Fibroblast of lung (primary cell): ENCODE measurements around the gene IFNA14. TPM values are rescaled to one million over a fixed set of nuclear protein-coding genes. Genes with fewer than 3 reads are reported as not detected.

Source experiments
- DNase-seq, 2 donors: peaks; one replicate each; pipeline versions ENCODE4 v3.0.0 to v3.0.0-alpha.2; 2010; ENCODE audit warnings: low read depth in 2 of 2
- H2AFZ ChIP-seq: 2 replicates; pipeline ENCODE4 v1.5.1; 2012; ENCODE audit warnings: low read length, control low read depth, inconsistent platforms
- H3K27ac ChIP-seq: 2 replicates; pipeline ENCODE4 v1.5.1; 2011; ENCODE audit warnings: low read length, control low read depth; ENCODE audit not compliant: insufficient read depth
- H3K27me3 ChIP-seq: 2 replicates; pipeline ENCODE4 v1.5.1; 2011; ENCODE audit warnings: mild to moderate bottlenecking, low read length; ENCODE audit not compliant: control insufficient read depth, insufficient read depth
- H3K36me3 ChIP-seq: 2 replicates; pipeline ENCODE4 v1.5.1; 2011; ENCODE audit warnings: low read length; ENCODE audit not compliant: control insufficient read depth, insufficient read depth
- H3K4me1 ChIP-seq: 2 replicates; pipeline ENCODE4 v1.5.1; 2011; ENCODE audit warnings: low read length; ENCODE audit not compliant: control insufficient read depth, insufficient read depth; ENCODE audit errors: extremely low read depth
- H3K4me2 ChIP-seq: 2 replicates; pipeline ENCODE4 v1.5.1; 2011; ENCODE audit warnings: low read length, control low read depth; ENCODE audit not compliant: insufficient read depth; ENCODE audit errors: extremely low read depth
- H3K4me3 ChIP-seq, 4 experiments: fragments of 200-600 bp in 1 of 4; sonication (generic) in 1 of 4; replicated peaks in 1 of 4; 2 replicates each; pipeline ENCODE4 v1.5.1; 2011 to 2016; ENCODE audit warnings: low read length in 4 of 4, low read depth in 3 of 4, mild to moderate bottlenecking in 3 of 4, control low read depth in 2 of 4, inconsistent platforms in 1 of 4, mixed read lengths in 1 of 4; ENCODE audit not compliant: insufficient read depth in 1 of 4; ENCODE audit errors: control extremely low read depth in 1 of 4
- H3K79me2 ChIP-seq: 2 replicates; pipeline ENCODE4 v1.5.1; 2012; ENCODE audit warnings: mild to moderate bottlenecking, low read length, inconsistent platforms; ENCODE audit not compliant: control insufficient read depth, insufficient read depth
- H3K9ac ChIP-seq: 2 replicates; pipeline ENCODE4 v1.5.1; 2011; ENCODE audit warnings: mild to moderate bottlenecking, low read length, control low read depth; ENCODE audit not compliant: insufficient read depth
- H3K9me3 ChIP-seq: 2 replicates; pipeline ENCODE4 v1.5.1; 2012; ENCODE audit warnings: low read depth, low read length; ENCODE audit not compliant: control insufficient read depth, insufficient read depth
- H4K20me1 ChIP-seq: 2 replicates; pipeline ENCODE4 v1.5.1; 2011; ENCODE audit warnings: low read length; ENCODE audit not compliant: control insufficient read depth, insufficient read depth; ENCODE audit errors: extremely low read depth
- CTCF ChIP-seq, 2 donors: IDR thresholded peaks in 1 of 2; conservative IDR thresholded peaks in 1 of 2; 1 replicate in 1 of 2; 2 replicates in 1 of 2; pipeline ENCODE4 v1.5.1; 2011 to 2012; ENCODE audit warnings: low read length in 2 of 2, control low read depth in 1 of 2, inconsistent platforms in 1 of 2, low read depth in 1 of 2, mild to moderate bottlenecking in 1 of 2
- EZH2 ChIP-seq: IDR thresholded peaks from 2 replicates; pipeline ENCODE4 v1.5.1; 2012; ENCODE audit warnings: low read length, control low read depth, mild to moderate bottlenecking; ENCODE audit errors: missing control alignments
- polyA plus RNA-seq, 2 donors: library from polyadenylated mRNA; depleted of rRNA in 1 of 2; stranded (reverse) in 1 of 2; unstranded in 1 of 2; fragments of >200 nt; gene quantifications; 2 replicates each; pipeline ENCODE4 v1.2.1, GENCODE V29; 2011 to 2012; ENCODE audit warnings: missing spikeins in 1 of 2
- total RNA-seq: library from RNA; depleted of rRNA; stranded (reverse); fragments of >200 nt; gene quantifications from 2 replicates; pipeline ENCODE4 v1.2.1, GENCODE V29; 2014

The IFNA14 gene
- total and polyA plus RNA-seq, 2 donors (not counting 1 experiment from before 2014, with no cell fraction given) = not detected

DNA sequence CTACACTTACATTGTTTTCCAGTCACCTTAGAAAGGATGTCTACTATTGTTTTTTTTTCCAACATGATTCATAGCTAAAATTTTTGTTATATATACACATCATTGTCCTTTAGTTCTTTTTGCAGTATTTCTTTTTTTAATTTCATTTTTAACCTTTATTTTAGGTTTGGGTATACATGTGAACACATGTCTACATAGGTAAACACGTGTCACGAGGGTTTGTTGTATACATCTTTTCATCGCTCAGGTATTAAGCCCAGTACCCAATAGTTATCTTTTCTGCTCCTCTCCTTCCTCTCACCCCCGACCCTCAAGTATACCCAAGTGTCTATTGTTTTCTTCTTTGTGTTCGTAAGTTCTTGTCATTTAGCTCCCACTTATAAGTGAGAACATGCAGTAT lies 46.3 kb upstream of the IFNA14 start:
- Histone ChIP-seq H3K36me3 (no peaks in the 10 kb centered on the region), H3K27me3 (no peaks in the 10 kb centered on the region), H3K9me3 (no peaks in the 10 kb centered on the region), H3K4me3 (no peak overlapping the region), H3K79me2 (no peaks in the 10 kb centered on the region), H2AFZ (no peak overlapping the region), H3K9ac (no peak overlapping the region), H3K27ac (no peak overlapping the region), H3K4me2 (no peak overlapping the region), H4K20me1 (no peaks in the 10 kb centered on the region), H3K4me1 (no peaks in the 10 kb centered on the region)
- no peak for DNase-seq
- TF ChIP-seq EZH2 (no peak), CTCF (conservative IDR thresholded peaks at IDR 0.05 in 1 of 2, IDR thresholded peaks at IDR 0.05 in 1 of 2; ENCODE audit: low read depth in 1 of 2, low read length in 2 of 2) (no peak)

- TF ChIP-seq CTCF (conservative IDR thresholded peaks at IDR 0.05 in 1 of 2, IDR thresholded peaks at IDR 0.05 in 1 of 2; ENCODE audit: low read depth in 1 of 2, low read length in 2 of 2) (no peak), EZH2 (no peak)
- H3K9me3 ChIP-seq = no peaks in the 10 kb centered on the region
- no peaks in the 10 kb centered on the region for H3K27me3 ChIP-seq
- no peak overlapping the region for H3K4me3 ChIP-seq
- no peak for DNase-seq
- no peaks in the 10 kb centered on the region for H3K36me3 ChIP-seq
- no peak overlapping the region for H3K4me2 ChIP-seq
- no peak overlapping the region for H3K9ac ChIP-seq
- no peaks in the 10 kb centered on the region for H4K20me1 ChIP-seq
- H3K27ac ChIP-seq = no peak overlapping the region
- no peaks in the 10 kb centered on the region for H3K79me2 ChIP-seq
- H3K4me1 ChIP-seq = no peaks in the 10 kb centered on the region
- no peak overlapping the region for H2AFZ ChIP-seq
These were observed 41.5 kb upstream of the IFNA14 start for GRCh38 chr9:21281275-21281674.

DNA sequence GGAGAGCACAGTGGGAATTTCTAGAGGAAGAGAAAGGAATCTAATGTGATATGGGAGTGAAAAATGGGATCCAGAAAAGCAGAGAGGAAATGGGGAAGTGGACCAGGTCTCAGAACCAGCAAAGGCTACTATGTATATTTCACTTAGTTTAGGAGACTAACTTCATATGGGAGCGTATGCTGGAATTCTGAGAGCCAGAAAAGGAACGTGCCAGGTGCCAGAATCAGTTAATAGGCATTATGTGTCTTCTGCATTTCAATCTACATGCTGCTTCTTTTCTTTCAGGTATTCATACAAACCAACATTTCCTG lies 28.5 kb upstream of the IFNA14 start:
- H3K79me2 ChIP-seq = no peaks in the 10 kb centered on the region
- H2AFZ ChIP-seq = no peak overlapping the region
- H3K27ac ChIP-seq = no peak overlapping the region
- H3K9me3 ChIP-seq = no peaks in the 10 kb centered on the region
- DNase-seq = no peak
- TF ChIP-seq CTCF (conservative IDR thresholded peaks at IDR 0.05 in 1 of 2, IDR thresholded peaks at IDR 0.05 in 1 of 2; ENCODE audit: low read depth in 1 of 2, low read length in 2 of 2) = no peak
- TF ChIP-seq EZH2 = no peak
- no peak overlapping the region for H3K4me3 ChIP-seq
- no peaks in the 10 kb centered on the region for H3K4me1 ChIP-seq
- no peaks in the 10 kb centered on the region for H4K20me1 ChIP-seq
- H3K9ac ChIP-seq = no peak overlapping the region
- no peak overlapping the region for H3K4me2 ChIP-seq
- peaks cover 5% of the 10 kb centered on the region for H3K27me3 ChIP-seq
- H3K36me3 ChIP-seq = no peaks in the 10 kb centered on the region
